ENCODE measurements around the gene SMIM35. TPM values are rescaled to one million over a fixed set of nuclear protein-coding genes. Genes with fewer than 3 reads are reported as not detected.
A peak's percentile ranks its signal among the peaks of the same experiment; 100 is the strongest.
"Not testable (repeated sequence)": the region's sequence is repeated elsewhere in the genome, so short reads cannot be mapped to it uniquely, and the experiment has no call there.

SMIM35 gene
- total RNA-seq, 4 donors from 2014 or later: not detected

DNA sequence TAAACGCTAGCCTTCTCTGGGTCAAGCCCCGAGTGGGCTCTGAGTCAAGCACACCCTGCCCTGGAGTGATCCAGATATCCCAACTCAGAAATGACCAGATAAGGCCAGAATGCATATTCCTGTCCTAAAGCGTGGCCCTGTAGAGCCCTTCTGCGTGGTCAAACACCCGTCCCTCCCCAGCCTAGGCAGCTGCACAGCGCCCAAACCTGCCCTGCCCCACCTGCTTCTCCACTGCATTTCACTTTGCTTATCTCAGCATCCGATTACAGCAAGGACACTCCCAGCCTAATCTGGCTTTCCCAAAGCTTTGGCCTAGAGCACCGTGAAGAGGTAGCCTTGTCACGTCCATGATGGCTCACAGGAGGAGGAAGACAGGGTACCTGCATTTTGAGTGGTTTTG is 21.8 kb downstream of the SMIM35 start:
- DNase-seq: peak in 1 of 3 donors; percentile 24
- Histone ChIP-seq H3K36me3 (no peaks in the 10 kb centered on the region), H3K4me1 (no peaks in the 10 kb centered on the region), H3K27ac (no peak overlapping the region), H3K27me3 (no peaks in the 10 kb centered on the region), H3K4me3 (no peak overlapping the region), H3K9me3 (no peaks in the 10 kb centered on the region)
- TF ChIP-seq, protein P1, sequence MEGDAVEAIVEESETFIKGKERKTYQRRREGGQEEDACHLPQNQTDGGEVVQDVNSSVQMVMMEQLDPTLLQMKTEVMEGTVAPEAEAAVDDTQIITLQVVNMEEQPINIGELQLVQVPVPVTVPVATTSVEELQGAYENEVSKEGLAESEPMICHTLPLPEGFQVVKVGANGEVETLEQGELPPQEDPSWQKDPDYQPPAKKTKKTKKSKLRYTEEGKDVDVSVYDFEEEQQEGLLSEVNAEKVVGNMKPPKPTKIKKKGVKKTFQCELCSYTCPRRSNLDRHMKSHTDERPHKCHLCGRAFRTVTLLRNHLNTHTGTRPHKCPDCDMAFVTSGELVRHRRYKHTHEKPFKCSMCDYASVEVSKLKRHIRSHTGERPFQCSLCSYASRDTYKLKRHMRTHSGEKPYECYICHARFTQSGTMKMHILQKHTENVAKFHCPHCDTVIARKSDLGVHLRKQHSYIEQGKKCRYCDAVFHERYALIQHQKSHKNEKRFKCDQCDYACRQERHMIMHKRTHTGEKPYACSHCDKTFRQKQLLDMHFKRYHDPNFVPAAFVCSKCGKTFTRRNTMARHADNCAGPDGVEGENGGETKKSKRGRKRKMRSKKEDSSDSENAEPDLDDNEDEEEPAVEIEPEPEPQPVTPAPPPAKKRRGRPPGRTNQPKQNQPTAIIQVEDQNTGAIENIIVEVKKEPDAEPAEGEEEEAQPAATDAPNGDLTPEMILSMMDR (IDR thresholded peaks at IDR 0.05): no peak
- TF ChIP-seq POLR2A (IDR thresholded peaks at IDR 0.05): no peak

- not testable (repeated sequence) for H3K4me3 ChIP-seq, H3K9me3 ChIP-seq, H3K4me1 ChIP-seq, H3K27me3 ChIP-seq, DNase-seq, H3K27ac ChIP-seq, H3K36me3 ChIP-seq
Observed at GRCh38 chr11:118062631-118063030, 24.1 kb downstream of the SMIM35 start.

DNA sequence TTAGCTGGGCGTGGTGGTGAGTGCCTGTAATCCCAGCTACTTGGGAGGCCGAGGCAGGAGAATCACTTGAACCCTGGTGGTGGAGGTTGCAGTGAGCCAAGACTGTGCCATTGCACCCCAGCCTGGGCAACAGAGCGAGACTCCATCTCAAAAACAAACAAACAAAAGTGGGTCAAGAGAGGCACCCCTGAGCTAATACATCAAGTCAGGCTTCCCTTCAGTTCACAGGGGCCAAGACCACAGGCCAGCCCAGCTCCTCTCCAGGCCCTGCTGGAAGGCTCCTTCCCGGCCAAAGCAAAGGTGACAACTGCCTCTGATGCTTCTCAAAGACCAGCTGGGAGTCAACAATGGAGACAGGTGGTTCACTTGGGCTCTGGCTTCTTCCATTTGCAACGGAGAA is 24.6 kb downstream of the SMIM35 start:
- H3K9me3 ChIP-seq, H3K4me3 ChIP-seq, H3K4me1 ChIP-seq, H3K27ac ChIP-seq, H3K27me3 ChIP-seq, H3K36me3 ChIP-seq: not testable (repeated sequence)
- DNase-seq: peak in 1 of 3 donors; percentile 11

DNA sequence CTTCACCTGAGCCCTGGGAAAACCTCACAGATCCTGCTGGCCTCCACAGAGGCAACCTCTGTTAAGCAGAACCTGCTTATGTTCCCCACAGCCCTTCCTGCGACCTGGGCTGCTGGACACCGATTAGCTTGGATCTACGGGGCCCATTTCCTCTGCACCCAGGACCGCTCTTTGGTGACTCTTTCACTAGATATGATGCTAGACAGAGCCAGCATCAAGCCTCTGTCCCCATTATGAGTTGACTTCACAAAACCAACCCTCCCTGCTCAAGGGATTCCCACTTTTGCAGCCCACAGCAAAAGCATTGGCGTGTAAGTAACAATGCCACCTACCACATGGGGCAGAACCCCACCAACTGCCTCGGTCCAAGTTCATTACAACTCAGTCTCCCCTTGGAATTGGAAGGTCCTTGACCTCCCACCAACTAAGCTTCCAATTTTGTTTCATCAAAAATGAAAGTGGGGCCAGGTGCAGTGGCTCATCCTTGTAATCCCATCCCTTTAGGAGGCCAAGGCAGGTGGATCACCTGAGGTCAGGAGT is 25.1 kb downstream of the SMIM35 start:
- no peak for TF ChIP-seq POLR2A (IDR thresholded peaks at IDR 0.05)
- TF ChIP-seq, protein P1 (IDR thresholded peaks at IDR 0.05): no peak
- no peaks in the 10 kb centered on the region for H3K36me3 ChIP-seq
- H3K4me1 ChIP-seq: no peaks in the 10 kb centered on the region
- H3K27me3 ChIP-seq: no peaks in the 10 kb centered on the region
- H3K4me3 ChIP-seq: no peak overlapping the region
- peak in 1 of 3 donors; percentile 22 for DNase-seq
- no peaks in the 10 kb centered on the region for H3K9me3 ChIP-seq
- H3K27ac ChIP-seq: no peak overlapping the region

DNA sequence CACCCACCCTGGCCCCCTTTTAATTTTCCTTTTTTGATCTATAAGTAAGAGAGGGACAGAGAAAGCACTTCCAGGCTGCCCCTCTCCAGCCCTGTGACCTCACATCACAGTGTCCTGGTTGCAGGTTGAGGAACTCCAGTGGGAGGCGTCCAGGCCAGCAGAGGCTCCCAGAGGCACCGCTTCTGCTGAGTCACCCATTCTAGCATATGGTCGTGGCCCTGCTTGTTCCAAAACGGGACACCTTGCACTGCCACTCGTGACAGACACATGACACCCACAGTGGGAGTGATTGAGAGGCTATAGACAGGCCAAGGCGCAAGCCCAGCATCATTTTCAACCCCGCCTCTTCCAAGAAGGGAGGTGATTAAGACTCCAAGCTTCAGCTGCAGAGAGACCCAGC is 25.9 kb downstream of the SMIM35 start:
- Histone ChIP-seq H3K27me3 (no peaks in the 10 kb centered on the region), H3K36me3 (no peaks in the 10 kb centered on the region), H3K4me3 (no peak overlapping the region), H3K9me3 (no peaks in the 10 kb centered on the region), H3K27ac (no peak overlapping the region), H3K4me1 (no peaks in the 10 kb centered on the region)
- TF ChIP-seq, protein P1 (IDR thresholded peaks at IDR 0.05): no peak
- no peak for TF ChIP-seq POLR2A (IDR thresholded peaks at IDR 0.05)
- DNase-seq: peak in 1 of 3 donors; percentile 51

DNA sequence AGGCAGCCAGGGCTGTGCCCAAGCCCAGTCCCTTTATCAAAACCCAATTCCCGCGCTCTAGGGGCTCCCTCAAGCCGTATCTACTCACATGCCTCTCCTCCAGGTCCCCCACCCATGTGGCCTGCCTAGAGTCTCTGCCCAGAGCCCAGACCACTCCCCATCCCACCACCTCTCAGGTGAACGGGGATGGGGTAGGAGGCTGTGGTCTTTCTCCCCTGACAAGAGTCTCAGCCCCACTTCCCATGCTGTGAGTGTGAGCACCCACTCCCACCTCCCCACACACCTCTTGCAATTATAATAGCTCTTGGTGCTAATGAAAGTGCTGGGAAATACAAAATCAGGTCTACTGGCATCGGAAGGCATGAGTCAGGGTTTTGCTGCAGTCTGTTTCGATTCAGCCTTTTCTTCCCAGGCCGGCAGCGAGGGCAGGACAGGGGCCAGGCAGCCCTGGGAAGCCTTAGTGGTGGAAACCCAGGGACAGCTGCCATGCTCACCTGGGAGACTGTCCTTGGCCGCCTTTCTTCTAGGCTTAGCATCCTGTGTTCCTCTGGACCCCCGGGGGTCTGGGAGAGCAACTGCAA is 26.6 kb downstream of the SMIM35 start:
- Histone ChIP-seq H3K9me3 (no peaks in the 10 kb centered on the region), H3K4me3 (no peak overlapping the region), H3K36me3 (no peaks in the 10 kb centered on the region), H3K4me1 (no peaks in the 10 kb centered on the region), H3K27ac (no peak overlapping the region), H3K27me3 (no peaks in the 10 kb centered on the region)
- TF ChIP-seq, protein P1 (IDR thresholded peaks at IDR 0.05): no peak
- peak in 1 of 3 donors; percentile 40 for DNase-seq
